ENCODE data around the gene PLBD2.

DNA sequence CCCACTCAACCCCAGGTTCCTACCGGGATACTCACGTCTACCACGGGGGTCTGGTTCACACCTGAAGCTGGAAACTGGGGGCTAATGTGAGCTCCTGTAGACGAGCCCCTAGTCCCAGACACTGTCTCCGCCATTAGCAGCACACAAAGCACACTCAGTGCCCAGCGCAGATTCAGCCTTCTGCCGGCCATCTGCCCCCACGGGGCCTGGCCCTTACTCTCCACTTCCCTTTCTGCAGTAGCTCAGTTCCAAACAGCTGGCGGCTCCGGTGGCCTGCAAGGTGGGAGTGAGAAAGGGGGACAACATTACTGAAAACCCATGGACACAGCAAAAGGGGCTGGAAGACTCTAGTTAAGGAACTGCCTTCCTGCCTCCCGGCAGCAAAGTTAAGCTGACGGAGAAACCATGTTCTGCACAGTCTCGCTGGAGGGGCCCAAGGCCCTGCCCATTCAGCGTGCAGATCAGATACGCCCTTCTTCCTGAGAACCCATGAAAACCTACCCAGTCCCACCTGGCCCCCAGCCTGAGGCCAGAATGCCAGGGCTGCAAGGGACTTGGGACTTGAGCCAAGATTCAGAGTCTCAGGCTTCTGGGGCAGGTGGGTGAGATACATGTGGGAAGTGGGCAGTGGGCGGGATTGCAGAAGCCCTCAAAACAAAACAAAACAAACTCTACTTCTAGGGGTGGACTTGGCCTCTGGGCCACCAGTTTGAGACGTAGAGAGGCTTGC, 25.5 kb upstream of the PLBD2 start:
- TF ChIP-seq, protein P1, sequence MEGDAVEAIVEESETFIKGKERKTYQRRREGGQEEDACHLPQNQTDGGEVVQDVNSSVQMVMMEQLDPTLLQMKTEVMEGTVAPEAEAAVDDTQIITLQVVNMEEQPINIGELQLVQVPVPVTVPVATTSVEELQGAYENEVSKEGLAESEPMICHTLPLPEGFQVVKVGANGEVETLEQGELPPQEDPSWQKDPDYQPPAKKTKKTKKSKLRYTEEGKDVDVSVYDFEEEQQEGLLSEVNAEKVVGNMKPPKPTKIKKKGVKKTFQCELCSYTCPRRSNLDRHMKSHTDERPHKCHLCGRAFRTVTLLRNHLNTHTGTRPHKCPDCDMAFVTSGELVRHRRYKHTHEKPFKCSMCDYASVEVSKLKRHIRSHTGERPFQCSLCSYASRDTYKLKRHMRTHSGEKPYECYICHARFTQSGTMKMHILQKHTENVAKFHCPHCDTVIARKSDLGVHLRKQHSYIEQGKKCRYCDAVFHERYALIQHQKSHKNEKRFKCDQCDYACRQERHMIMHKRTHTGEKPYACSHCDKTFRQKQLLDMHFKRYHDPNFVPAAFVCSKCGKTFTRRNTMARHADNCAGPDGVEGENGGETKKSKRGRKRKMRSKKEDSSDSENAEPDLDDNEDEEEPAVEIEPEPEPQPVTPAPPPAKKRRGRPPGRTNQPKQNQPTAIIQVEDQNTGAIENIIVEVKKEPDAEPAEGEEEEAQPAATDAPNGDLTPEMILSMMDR (IDR thresholded peaks at IDR 0.05; ENCODE audit: insufficient read depth, low read depth, low read length), result no peak
- no peak for TF ChIP-seq EZH2 (IDR thresholded peaks at IDR 0.05; ENCODE audit: insufficient read depth, low read length)

All from astrocyte (in vitro differentiated cells and primary cell).